Activated CD8-positive, alpha-beta memory T cell treated with anti-CD3 and anti-CD28 coated beads, Interleukin-2, amount 50 U/mL, for 1 hour (primary cell): ENCODE data around the gene ZNF30.
"Not testable (repeated sequence)": the region's sequence is repeated elsewhere in the genome, so short reads cannot be mapped to it uniquely, and the experiment has no call there.

Experiments
- DNase-seq: peaks from one replicate; pipeline ENCODE4 v3.0.0-alpha.2; 2020; ENCODE audit errors: extremely low read depth

The ZNF30 gene

DNA sequence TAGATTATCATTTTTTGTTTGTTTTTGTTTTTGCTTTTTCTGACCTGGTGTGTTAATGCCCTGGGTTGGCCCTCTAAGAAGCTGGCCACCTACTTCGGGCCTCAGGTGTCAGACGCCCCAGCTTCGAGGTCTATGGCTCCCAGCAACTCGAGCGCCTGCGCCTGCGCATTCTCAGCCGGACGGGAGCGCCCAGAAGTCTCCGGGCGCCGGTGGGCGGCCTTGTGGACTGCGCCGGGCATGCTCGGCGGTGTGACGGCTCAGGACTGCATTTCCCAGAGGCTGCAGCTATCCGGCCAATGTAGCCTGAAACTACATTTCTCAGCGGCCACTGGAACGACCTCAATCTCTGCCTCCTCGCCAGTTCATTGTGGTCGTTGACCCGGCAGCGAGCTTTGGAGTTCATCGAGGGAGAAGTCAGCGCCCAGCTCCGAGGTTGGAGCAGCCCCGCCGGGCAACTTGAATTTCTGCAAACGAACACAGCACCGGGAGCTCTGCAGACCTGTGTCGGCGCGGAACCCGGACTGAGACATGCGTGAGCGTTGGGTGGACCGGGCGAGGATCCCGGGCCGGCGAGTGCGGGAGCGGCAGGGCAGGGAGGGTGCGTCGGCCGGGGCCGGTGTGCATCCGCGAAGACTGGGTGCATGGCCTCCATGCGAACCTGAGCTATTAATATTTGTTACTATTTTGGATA is at the start of gene ZNF30:
Gene ZNF30, plus strand, starts transcription at position 219 of the 691 bp plus-strand sequence. CDS start 3,045 bp downstream, outside the sequence.
- peak; percentile 39 for DNase-seq

DNA sequence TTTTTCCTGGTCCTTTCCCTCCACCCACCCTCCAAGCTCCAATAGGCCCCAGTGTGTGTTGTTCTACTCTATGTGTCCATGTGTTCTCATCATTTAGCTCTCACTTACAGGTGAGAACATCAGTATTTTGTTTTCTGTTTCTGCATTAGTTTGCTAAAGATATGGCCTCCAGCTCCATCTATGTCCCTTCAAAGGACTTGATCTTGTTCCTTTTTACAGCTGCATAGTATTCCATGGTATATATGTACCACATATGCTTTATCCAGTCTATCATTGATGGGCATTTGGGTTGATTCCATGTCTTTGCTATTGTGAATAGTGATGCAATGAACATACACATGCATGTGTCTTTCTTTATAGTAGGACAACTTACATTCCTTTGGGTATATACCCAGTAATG is 47.1 kb upstream of the ZNF30 start:
- no peak for DNase-seq

DNA sequence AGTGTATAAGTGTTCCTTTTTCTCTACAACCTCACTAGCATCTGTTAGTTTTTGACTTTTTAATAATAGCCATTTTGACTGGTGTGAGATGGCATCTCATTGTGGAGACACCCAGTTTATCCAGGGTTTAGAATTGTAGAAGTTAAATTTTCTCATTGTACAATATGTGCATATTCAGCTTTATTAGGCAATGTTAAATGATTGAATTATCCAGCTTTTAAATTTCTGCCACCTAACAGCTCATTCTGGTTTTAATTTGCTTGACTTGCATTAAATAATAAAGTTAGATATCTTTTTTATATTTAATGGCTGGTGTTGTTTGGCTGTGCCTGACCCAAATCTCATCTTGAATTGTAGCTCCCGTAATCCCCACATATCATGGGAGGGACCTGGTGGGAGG is 46.7 kb upstream of the ZNF30 start:
- DNase-seq = no peak

DNA sequence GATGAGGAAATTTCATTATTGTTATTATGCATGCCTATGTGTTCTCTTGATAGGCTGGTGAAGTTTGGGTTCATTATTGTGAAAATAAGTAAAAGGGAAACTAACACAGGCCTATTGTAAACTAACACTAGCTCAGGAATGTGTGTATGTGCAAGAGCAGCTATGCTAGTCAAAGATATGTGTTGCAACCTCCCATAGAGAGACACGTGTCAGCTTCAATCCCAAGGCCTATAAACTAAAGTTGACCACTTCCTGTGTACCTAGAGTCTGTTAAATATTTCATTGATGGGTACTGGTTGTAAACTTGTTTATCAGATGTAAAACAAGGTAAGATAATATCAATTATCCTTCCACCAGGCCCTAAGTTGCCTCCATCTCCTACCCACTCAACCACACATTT is 44.7 kb upstream of the ZNF30 start:
- no peak for DNase-seq

DNA sequence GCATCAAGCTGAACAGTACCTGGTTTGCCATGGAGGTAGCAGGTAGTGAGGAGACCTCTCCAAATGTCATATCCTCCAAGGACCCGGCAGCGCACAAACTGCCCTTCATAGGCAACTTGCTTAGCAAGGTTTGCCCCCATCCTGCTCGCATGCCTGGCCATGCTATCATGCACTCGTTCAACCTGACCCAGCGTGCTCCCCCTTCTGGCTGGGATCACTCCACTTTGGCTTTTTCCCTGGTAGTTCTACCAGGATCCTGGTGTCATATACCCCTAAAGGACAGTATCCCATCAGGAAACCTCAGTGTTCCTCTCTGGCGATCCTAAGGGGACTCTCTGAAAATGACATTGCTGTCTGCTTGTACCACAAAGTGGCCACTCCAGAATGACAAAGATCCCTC is 38.6 kb upstream of the ZNF30 start:
- DNase-seq = no peak

DNA sequence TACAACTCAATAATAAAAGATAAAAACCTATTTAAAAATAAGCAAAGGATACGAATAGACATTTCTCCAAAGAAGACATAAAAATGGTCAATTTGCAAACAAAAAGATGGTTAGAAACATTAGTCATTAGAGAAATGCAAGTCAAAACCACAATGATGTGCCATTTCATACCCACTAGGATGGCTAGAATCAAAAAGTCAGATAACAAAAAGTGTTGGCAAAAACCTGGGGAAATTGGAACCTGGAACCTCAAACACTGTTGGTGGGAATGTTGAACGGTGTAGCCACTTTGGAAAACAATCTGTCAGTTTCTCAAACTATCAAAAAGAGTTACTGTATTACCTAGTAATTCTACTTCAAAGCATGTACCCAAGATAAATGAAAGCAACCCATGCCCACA is 26.5 kb upstream of the ZNF30 start:
- no peak for DNase-seq

DNA sequence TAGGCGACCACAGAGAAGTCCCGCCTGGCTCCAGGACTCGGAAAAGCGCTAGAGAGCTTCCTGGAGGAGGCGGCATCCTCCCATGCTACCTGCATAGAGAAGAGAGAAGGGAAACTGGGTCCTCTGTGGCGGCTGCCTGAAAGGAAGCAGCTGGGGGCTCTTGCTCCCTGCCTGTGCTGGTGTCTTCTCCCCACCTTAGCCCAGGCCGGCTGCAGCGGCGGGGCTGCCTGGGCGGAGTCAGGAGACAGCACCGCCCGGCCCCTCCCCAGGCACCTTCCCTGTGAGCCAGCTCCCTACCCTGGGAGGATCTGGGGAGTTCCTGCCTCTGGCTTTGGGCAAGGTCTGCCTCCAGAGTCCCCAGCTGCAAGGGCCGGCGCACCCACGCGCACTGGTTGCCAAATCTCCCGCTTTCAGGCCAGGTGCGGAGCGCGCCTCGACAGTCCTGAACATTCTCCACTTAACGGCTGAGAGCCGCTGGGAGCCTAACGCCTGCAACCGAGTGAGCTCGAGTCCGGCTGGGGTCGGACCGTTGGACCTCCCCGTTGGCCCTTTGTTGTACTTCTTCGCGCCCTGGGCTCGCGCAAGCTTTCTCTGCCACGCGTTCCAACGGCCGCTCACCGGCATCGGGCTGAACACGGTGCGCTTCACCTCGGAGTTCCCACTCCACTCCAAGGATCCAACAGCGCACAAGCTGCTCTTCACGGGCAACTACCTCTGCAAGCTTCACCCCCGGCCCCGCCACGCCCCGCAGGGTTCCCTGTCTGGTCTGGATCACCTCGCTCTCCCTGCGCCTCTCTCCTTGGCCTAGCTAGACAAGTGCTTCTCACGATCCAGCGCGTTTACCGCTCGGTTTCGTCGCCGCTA is 21.8 kb upstream of the ZNF30 start:
- no peak for DNase-seq

DNA sequence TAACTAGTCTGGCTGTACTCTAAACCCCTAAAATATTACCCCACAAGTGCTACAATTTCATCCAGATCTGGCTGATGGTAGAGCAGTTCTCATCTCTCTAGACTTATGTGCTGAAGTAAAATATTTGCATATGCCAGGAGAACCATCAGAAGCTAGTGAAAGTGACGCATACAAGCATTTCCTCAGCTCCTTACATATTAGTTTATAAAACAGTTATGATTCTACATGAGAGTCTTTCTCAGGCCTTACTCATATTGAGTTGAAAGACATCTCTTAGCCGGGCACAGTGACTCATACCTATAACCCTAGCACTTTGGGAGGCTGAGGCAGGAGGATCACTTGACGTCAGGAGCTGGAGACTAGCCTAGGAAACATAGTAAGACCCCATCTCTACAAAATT is 15.9 kb upstream of the ZNF30 start:
- DNase-seq = no peak

DNA sequence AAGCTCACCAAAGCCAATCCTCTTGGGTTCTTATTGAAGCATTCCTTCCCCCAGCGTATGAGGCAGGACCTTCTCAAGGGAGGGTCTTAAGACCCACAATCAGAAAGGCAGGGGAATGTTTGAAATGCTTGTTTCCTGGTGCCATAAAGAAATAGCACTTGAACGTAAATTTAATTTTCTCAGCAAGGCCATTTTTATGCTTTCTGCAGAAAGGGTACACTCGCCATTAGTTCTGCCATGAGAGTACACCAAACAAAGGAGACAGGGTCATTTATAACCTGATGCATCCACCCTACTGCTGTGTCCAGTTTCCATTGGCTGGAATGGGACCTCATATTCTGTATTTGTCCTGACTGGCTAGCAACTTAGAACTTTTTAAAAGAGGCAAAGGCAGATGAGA is 9.6 kb upstream of the ZNF30 start:
- not testable (repeated sequence) for DNase-seq

DNA sequence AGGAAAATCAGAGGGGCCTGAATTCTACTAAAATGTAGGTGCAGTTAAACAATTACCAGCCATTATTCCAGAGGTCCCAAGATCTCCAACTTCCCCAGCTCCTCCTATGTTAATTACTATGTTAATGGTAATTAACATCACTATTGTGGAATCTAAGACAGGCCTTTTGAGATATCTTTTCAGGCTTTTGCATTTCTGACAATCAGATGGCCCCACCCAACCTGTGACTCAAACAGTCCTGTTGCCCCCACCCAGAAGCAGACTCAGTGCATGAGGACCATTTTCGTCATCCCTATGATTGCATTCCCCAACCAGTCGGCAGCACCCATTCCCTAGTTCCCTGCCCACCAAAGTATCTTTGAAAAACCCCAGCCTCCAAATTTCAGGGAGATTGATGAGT is 8.5 kb upstream of the ZNF30 start:
- no peak for DNase-seq

DNA sequence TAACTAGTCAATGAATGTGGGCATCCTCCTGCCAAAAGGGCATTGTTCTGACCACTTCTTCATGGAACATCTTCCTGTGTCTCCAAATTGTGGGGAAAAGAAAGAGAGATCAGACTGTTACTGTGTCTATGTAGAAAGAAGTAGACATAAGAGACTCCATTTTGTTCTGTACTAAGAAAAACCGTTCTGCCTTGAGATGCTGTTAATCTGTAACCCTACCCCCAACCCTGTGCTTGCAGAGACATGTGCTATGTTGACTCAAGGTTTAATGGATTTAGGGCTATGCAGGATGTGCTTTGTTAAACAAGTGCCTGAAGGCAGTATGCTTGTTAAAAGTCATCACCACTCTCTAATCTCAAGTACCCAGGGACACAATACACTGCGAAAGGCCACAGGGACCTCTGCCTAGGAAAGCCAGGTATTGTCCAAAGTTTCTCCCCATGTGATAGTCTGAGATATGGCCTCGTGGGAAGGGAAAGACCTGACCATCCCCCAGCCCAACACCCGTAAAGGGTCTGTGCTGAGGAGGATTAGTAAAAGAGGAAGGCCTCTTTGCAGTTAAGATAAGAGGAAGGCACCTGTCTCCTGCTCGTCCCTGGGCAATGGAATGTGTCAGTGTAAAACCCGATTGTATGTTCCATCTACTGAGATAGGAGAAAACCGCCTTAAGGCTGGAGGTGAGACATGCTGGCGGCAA is 6.5 kb upstream of the ZNF30 start:
- not testable (repeated sequence) for DNase-seq

DNA sequence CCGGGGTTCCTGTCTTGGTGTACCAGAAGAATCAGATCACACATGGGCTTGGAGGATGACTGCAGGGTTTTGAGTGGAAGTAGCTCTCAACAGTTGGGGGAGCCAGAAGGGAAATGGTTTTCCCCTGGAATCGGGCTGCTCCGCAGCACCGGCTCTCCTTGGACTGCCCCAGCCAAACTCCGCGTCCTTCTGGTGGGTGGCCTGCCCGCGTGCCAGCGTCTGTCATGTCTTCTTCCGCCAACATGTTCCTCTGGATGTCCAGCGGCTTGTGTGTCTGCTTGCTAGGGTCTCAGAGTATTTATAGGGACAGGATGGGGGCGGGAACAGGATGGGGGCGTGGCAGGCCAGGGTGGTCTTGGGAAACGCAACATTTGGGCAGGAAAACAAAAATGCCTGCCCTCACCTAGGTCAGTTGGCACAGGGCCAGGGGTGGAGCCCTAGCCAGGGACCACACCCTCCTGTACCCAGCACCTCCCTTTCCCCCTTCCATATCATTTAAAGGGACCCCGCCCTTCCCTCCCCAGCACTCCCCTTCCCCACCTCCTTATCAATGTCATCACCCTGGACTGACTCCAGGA is 1.3 kb upstream of the ZNF30 start:
- no peak for DNase-seq

DNA sequence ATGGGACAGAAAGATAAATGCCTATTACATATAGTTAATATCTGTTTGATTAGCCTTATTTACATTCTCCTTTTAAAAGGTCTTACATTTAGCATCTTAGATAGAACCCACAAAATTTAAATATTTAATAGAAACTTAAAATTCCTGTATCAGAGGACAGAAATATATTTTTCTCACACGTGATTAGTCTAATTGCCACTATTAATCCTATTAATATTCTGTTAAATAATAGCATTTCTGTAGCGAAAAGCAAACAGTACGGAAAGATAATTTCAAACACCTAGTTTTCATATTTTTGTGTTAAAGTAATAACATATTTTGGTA is 380 bp upstream of the ZNF30 start:
- no peak for DNase-seq

DNA sequence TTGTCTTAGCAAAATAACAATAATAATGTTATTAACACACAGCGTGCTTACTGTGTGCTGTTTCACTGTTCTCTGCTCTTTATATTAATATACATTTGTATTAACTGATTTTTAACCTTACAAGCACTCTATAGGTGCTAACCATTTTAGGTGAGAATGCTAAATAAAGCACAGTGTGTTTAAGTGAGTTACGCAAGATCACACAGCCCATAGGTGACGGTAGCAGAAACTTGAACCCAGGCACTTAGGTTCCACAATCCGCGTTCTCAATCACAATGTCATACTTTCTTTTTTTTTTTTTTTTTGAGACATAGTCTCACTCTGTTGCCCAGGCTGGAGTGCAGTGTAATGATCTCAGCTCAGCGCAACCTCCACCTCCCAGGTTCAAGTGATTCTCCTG is 5.8 kb downstream of the ZNF30 start:
- no peak for DNase-seq

DNA sequence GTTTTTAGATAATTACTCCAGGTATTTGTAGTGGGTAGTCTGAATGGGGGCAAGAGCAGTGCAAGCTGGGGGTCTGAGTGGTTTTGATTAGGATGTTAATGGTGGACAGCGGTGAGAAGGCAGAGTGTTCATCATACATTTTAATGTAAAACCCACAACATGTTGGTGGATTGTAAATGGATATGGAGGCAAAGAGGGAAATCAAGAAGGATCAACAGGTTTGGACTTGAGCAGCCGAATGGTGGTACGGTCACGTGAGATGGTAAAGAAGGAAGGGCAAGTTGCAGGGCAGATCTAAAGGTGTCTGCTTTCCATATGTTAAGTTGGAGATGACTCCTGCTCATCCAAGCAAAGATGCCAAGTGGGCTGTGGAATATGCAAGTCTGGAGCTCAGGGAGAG is 9.5 kb downstream of the ZNF30 start:
- DNase-seq = no peak

DNA sequence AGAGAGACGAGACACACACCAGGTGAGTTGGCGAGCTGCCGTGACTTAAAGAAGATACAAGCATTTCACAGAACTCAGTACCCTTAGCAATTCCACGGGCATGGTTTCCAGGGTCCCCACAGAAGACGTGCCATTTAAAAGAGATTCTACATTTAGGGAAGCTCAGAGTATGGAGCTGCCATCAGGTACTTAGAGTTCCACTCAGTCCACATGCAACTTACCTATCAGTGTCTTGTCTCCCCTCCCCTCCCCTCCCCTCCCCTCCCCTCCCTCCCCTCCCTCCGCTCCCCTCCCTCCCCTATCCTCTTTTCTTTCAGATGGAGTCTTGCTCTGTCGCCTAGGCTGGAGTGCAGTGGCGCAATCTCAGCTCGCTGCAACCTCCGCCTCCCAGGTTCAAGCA is 12.2 kb downstream of the ZNF30 start:
- DNase-seq = no peak

DNA sequence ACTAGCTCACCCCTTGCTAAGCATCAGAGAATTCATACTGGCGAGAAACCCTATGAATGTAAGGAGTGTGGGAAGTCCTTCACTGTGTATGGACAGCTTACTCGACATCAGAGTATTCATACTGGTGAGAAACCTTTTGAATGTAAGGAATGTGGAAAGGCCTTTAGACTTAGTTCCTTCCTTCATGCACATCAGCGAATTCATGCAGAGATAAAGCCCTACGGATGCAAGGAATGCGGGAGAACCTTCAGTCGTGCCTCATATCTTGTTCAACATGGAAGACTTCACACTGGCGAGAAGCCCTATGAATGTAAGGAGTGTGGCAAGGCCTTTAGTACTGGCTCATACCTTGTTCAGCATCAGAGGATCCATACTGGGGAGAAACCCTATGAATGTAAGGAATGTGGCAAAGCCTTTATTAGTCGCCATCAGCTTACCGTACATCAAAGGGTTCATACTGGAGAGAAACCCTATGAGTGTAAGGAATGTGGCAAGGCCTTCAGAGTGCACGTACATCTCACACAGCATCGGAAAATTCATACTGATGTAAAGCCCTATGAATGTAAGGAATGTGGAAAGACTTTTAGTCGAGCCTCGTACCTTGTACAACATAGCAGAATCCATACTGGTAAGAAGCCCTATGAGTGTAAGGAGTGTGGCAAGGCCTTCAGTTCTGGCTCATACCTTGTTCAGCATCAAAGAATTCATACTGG is 17.3 kb downstream of the ZNF30 start:
- no peak for DNase-seq

DNA sequence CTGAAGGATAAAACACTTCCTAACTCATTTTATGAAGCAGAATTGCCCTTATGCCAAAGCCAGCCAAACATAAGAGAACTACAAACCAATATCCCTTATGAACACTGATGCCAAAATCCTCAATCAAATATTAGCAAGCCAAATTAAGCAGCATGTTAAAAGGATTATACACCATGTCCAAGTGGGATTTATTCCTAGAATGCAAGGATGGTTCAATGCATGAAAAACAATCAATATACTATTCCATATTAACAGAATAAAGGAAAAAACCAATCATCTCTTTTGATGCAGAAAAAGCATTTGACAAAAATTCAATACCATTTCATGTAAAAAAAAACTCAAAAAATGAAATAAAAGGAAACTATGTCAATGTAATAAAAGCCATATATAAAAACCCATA is 26.4 kb downstream of the ZNF30 start:
- DNase-seq = no peak

DNA sequence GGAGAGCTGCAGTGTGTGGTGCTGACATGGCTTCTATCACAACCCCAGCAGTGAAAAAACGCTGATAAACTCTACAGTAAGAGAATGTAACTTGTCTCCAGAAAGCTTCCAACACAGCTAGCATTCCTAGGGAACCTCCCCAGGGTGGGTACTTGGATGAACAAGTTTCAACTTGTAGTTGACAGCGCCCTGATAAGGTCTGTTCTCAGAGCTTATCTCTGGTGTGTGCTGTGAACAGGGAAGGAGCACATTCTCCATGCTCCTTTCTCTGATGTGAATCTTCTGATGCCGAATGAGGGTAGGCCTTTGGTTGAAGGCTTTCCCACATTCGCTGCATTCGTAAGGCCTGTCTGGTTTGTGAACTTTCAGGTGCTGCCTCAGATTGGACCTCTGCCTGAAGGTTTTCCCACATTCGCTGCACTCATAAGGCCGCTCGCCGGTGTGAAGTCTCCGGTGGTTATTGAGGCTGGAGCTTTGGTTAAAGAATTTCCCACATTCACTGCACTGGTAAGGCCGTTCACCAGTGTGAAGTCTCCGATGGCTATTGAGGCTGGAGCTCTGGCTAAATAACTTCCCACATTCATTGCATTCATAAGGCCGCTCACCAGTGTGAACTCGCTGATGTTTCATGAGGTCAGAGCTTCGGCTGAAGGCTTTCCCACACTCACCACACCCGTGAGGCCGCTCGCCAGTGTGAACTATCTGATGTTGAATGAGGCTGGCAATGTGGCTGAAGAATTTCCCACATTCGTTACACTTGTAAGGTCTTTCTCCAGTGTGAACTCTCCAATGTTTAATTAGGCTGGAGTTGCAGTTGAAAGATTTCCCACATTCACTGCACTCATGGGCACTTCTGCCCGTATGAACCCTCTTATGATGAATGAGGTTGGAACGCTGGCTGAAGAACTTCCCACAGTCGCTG is 31.4 kb downstream of the ZNF30 start:
- no peak for DNase-seq

DNA sequence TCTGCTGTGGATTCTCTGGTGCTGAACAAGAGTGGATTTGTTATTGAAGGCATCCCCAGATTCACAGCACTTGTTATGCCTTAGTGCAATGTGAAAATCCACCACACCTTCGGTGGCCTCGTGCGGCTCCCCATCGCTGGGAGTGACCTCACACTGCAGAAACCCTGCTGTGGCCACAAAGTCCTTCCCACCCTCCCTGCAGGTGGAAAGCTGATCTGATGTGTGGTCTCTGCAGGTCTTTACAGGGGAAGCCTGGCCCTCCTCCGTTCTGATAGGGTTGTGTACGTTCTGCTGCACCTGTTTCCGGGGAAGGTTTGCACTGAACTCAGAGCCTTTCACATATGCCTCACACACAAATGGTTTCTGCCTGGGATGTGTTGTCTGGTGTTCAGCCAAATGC is 32.3 kb downstream of the ZNF30 start:
- DNase-seq = no peak
